H1 (cell line): ENCODE data around the gene SPOCK1. TPM values are rescaled to one million over a fixed set of nuclear protein-coding genes. Genes with fewer than 3 reads are reported as not detected.

ENCODE experiments used
- ATF2 ChIP-seq: IDR thresholded peaks from 2 replicates; pipeline ENCODE4 v1.6.1; 2012; ENCODE audit warnings: low read length, inconsistent platforms
- POLR2AphosphoS5 ChIP-seq: IDR thresholded peaks from 2 replicates; pipeline ENCODE4 v1.6.1; 2011; ENCODE audit warnings: low read depth, low read length
- RAD21 ChIP-seq, 2 experiments: IDR thresholded peaks in 1 of 2; conservative IDR thresholded peaks in 1 of 2; 2 replicates each; pipeline ENCODE4 v1.6.1; 2011; ENCODE audit warnings: low read depth in 2 of 2, low read length in 2 of 2, improper control_type of control experiment in 1 of 2, inconsistent platforms in 1 of 2, mild to moderate bottlenecking in 1 of 2, moderate library complexity in 1 of 2
- polyA plus RNA-seq, 7 experiments: library from polyadenylated mRNA; depleted of rRNA in 3 of 7; stranded (reverse) in 5 of 7; unstranded in 2 of 7; fragments of >200 nt in 5 of 7; fragments of 200-250 nt in 2 of 7; gene quantifications; 1 replicate in 5 of 7; 2 replicates in 1 of 7; 4 replicates in 1 of 7; pipeline versions ENCODE4 v1.2.1 to v1.2.3, GENCODE V29; 2011 to 2013; ENCODE audit warnings: missing spikeins in 2 of 7, mixed read lengths in 2 of 7
- total RNA-seq: library from RNA; stranded (reverse); fragmentation: NEBNext Ultra II Directional; extraction: Animal tissue kit (Norgen Biotek cat#: 25700); gene quantifications from 2 replicates; pipeline ENCODE4 v1.2.1, GENCODE V29; 2021

The SPOCK1 gene
- total and polyA plus RNA-seq, 2 of the 8 experiments (the other 6 are each of a cell fraction or from before 2014, with no cell fraction given) = 6.9 to 18.1 TPM

DNA sequence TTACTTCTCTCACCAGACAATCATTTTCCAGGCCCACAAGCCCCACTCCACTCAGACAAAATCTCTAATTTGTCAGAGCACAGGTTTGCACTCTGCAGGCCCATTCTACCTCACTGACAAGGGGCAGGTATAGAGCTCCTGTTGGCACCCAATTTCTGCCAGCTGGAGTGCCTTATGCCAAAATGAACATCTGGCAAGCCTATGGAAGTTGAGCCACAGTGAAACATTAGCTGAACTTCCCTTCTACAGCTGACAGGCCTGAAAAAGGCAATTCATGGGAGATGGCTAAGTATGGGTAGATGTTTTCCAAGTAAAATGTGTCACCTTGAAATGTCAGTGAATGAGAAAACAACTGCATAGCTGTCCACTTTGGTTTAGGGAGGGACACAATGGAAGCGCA is 87.0 kb downstream of the SPOCK1 start (continued):
- TF ChIP-seq ATF2 (no peak), POLR2AphosphoS5 (no peak), RAD21 (IDR thresholded peaks at IDR 0.05 in 1 of 2, conservative IDR thresholded peaks at IDR 0.05 in 1 of 2; ENCODE audit: low read depth in 2 of 2, low read length in 2 of 2) (no peak)
